PC-3 (cell line): ENCODE results near the gene PLXNA4.

Experiments used
- EZH2 ChIP-seq: fragments of 300-600 bp; sonication (generic); IDR thresholded peaks from one replicate; pipeline ENCODE4 v1.6.1; 2017; ENCODE audit warnings: antibody characterized with exemption, mild to moderate bottlenecking, low read length; ENCODE audit not compliant: unreplicated experiment
- EZH2phosphoT487 ChIP-seq: fragments of 300-600 bp; sonication (generic); IDR thresholded peaks from 2 replicates; pipeline ENCODE4 v1.6.1; 2018; ENCODE audit warnings: mild to moderate bottlenecking, antibody characterized with exemption, low read length, borderline replicate concordance
- TF ChIP-seq, protein P1 (sequence below): fragments of 300-600 bp; sonication (generic); conservative IDR thresholded peaks from 2 replicates; pipeline ENCODE4 v1.5.1; 2017; ENCODE audit warnings: antibody characterized with exemption, low read depth, mild to moderate bottlenecking, low read length

DNA sequence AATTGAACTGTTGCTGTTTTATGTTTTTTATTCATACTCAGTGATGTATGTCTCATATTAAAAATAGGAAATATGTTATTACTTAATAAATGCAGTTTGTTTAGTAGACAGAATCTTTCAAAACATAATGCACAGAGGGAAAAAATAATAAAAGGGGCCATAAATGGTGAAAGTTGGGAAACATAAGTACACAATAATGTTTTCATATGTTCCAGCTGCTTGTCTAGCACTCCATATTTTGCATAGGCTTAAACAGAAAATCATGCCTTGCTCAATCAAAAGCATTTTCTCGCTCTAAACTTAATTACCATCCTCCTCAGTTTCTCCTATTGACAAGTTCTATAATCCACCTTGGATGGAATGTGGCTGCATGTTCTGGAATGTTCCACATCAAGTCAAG, 333.2 kb downstream of the PLXNA4 start:
- TF ChIP-seq EZH2 (no peak), EZH2phosphoT487 (no peak)
- TF ChIP-seq, protein P1, sequence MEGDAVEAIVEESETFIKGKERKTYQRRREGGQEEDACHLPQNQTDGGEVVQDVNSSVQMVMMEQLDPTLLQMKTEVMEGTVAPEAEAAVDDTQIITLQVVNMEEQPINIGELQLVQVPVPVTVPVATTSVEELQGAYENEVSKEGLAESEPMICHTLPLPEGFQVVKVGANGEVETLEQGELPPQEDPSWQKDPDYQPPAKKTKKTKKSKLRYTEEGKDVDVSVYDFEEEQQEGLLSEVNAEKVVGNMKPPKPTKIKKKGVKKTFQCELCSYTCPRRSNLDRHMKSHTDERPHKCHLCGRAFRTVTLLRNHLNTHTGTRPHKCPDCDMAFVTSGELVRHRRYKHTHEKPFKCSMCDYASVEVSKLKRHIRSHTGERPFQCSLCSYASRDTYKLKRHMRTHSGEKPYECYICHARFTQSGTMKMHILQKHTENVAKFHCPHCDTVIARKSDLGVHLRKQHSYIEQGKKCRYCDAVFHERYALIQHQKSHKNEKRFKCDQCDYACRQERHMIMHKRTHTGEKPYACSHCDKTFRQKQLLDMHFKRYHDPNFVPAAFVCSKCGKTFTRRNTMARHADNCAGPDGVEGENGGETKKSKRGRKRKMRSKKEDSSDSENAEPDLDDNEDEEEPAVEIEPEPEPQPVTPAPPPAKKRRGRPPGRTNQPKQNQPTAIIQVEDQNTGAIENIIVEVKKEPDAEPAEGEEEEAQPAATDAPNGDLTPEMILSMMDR: no peak
